Dermis blood vessel endothelial cell (primary cell): ENCODE measurements around the gene TRMT10B. TPM values are rescaled to one million over a fixed set of nuclear protein-coding genes. Genes with fewer than 3 reads are reported as not detected.
A peak's percentile ranks its signal among the peaks of the same experiment; 100 is the strongest.
"Not testable (repeated sequence)": the region's sequence is repeated elsewhere in the genome, so short reads cannot be mapped to it uniquely, and the experiment has no call there.

ENCODE experiments used
- DNase-seq: peaks from one replicate; pipeline ENCODE4 v3.0.0; 2010
- total RNA-seq: library from RNA; depleted of rRNA; stranded (reverse); fragments of >200 nt; gene quantifications from 2 replicates; pipeline ENCODE4 v1.2.3, GENCODE V29; 2014

TRMT10B gene
- total RNA-seq, 1 donor from 2014 or later = 2.0 TPM

- DNase-seq = peak; percentile 47
Observed at GRCh38 chr9:37801287-37801850, 47.8 kb downstream of the TRMT10B start.

GRCh38 chr9:37801959-37802711, 48.5 kb downstream of the TRMT10B start:
- DNase-seq = peak; percentile 7

GRCh38 chr9:37806271-37806670, 52.7 kb downstream of the TRMT10B start:
- no peak for DNase-seq

- not testable (repeated sequence) for DNase-seq
Observed at GRCh38 chr9:37809676-37810075, 56.1 kb downstream of the TRMT10B start.

GRCh38 chr9:37811906-37812476, 58.4 kb downstream of the TRMT10B start:
- no peak for DNase-seq

- DNase-seq = no peak
Observed at GRCh38 chr9:37812773-37813379, 59.3 kb downstream of the TRMT10B start.

GRCh38 chr9:37818849-37819248, 65.2 kb downstream of the TRMT10B start:
- DNase-seq = no peak

- DNase-seq = no peak
Observed at GRCh38 chr9:37820142-37820541, 66.5 kb downstream of the TRMT10B start.

GRCh38 chr9:37825174-37825573, 71.6 kb downstream of the TRMT10B start:
- DNase-seq = not testable (repeated sequence)

GRCh38 chr9:37827483-37828165, 74.0 kb downstream of the TRMT10B start:
- DNase-seq = no peak

Other genes starting within 250 kb of the TRMT10B start
- 12.8 and 17.0 TPM in 2 replicates for gene FBXO10, start 177.4 kb upstream of the TRMT10B start, total RNA-seq
- gene TOMM5, start 161.2 kb upstream of the TRMT10B start, total RNA-seq = 84.9 and 156 TPM in 2 replicates
- not detected in 2 replicates for gene FRMPD1, start 102.9 kb upstream of the TRMT10B start, total RNA-seq
- 28.7 and 29.4 TPM in 2 replicates for gene EXOSC3, start 31.3 kb downstream of the TRMT10B start, total RNA-seq
- 22.8 and 51.7 TPM in 2 replicates for gene DCAF10, start 47.0 kb downstream of the TRMT10B start, total RNA-seq
- gene SLC25A51, start 150.3 kb downstream of the TRMT10B start, total RNA-seq = 71.2 and 93.1 TPM in 2 replicates